NCI-H2227 (cell line): ENCODE results near the gene HTRA3.

Source experiments
- DNase-seq: peaks from one replicate; lab custom pipeline; 2025; ENCODE audit not compliant: unreplicated experiment; lab: John Stamatoyannopoulos, UW

Gene HTRA3

GRCh38 chr4:8352368-8353157, 83.0 kb downstream of the HTRA3 start:
- DNase-seq: no peak

GRCh38 chr4:8353158-8353669, 83.7 kb downstream of the HTRA3 start:
- DNase-seq: no peak

- DNase-seq: no peak
Measured at GRCh38 chr4:8353912-8354453, 84.4 kb downstream of the HTRA3 start.

GRCh38 chr4:8355306-8355705, 85.8 kb downstream of the HTRA3 start:
- no peak for DNase-seq

- DNase-seq: no peak
Measured at GRCh38 chr4:8355864-8356565, 86.5 kb downstream of the HTRA3 start.
